ENCODE results near the gene PHACTR3. TPM values are rescaled to one million over a fixed set of nuclear protein-coding genes. Genes with fewer than 3 reads are reported as not detected.

PHACTR3 gene
- total RNA-seq, 1 experiment from 2014 or later, result not detected

DNA sequence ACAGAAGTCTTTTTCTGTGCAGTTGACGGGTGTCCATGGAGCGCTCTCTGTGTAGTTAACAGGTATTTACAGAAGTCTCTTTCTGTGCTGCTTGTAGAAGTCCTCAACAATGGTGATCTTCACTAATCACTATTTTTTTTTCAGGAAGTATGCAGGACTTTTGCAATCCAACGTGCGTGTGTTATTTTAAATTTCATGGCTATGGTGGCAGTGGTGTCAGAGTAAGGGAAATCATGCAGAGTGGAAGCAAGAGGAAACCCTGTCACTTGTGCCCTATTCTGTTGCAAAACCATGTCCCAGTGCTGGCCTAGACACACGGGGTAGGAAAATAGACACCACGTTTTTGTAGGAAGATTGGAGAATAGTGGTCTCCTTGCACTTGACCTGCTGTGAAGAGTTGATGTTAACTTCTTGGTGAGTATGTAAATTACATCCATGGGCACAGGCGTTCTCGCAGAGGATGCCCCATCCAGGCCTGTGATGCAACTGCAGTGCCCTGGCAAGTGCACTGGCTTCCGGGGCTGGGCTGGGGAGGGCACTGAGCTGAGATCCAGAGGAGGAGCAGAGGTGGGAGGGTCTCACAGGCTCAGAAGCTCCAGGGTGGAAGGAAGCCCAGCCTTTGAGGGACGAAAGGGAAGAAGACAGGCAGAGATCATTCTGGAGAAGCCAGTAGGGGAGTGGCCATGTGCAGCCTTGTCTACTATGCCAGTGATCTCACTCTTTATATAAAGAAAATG is 182.6 kb downstream of the PHACTR3 start:
- Histone ChIP-seq H3K27me3 (ENCODE audit: low read length) (no peaks in the 10 kb centered on the region), H3K79me2 (ENCODE audit: low read length) (no peaks in the 10 kb centered on the region), H3K4me3 (ENCODE audit: low read length) (no peak overlapping the region), H3K9me2 (replicated peaks; ENCODE audit: insufficient read depth, low read length) (no peaks in the 10 kb centered on the region), H3K4me2 (ENCODE audit: low read depth, low read length, poor library complexity, severe bottlenecking) (no peak overlapping the region), H3K27ac (ENCODE audit: low read length) (no peak overlapping the region), H2AFZ (ENCODE audit: low read length) (no peak overlapping the region), H3K9me3 (ENCODE audit: low read length) (no peaks in the 10 kb centered on the region), H3K4me1 (ENCODE audit: low read length) (no peaks in the 10 kb centered on the region), H3K9ac (ENCODE audit: low read length) (no peak overlapping the region), H4K20me1 (ENCODE audit: insufficient read depth, low read depth, low read length) (0 out of 2 replicates have a peak, but pooled peaks cover 3% of the 10 kb centered on the region), H3K36me3 (ENCODE audit: insufficient read depth, low read length) (no peaks in the 10 kb centered on the region)
- no peak for DNase-seq

DNA sequence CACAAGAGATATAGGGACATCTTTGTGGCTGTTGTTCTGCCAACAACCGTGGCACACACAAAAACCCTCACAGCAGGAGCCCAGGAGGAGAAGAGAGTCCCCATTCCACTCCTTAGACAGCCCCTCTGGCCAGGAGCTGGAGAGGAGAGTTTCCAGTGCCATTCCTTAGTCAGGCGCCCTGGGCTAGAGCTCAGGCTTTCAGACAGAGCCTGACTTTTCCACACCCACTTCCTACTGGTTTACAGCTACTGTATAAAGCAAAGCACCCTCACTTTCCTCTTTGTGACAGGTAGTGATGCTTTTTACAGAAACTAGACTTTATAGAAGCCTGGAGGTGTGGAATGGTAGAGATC is 183.2 kb downstream of the PHACTR3 start:
- no peaks in the 10 kb centered on the region for H3K79me2 ChIP-seq (ENCODE audit: low read length)
- no peak overlapping the region for H2AFZ ChIP-seq (ENCODE audit: low read length)
- peaks cover 3% of the 10 kb centered on the region; the same call in 1 of the 2 replicates for H3K9me3 ChIP-seq (ENCODE audit: low read length)
- 0 out of 2 replicates have a peak, but pooled peaks cover 3% of the 10 kb centered on the region for H4K20me1 ChIP-seq (ENCODE audit: insufficient read depth, low read depth, low read length)
- no peak overlapping the region for H3K27ac ChIP-seq (ENCODE audit: low read length)
- no peaks in the 10 kb centered on the region for H3K4me1 ChIP-seq (ENCODE audit: low read length)
- no peak overlapping the region for H3K9ac ChIP-seq (ENCODE audit: low read length)
- H3K27me3 ChIP-seq (ENCODE audit: low read length), result no peaks in the 10 kb centered on the region
- H3K4me3 ChIP-seq (ENCODE audit: low read length), result no peak overlapping the region
- no peaks in the 10 kb centered on the region for H3K9me2 ChIP-seq (replicated peaks; ENCODE audit: insufficient read depth, low read length)
- H3K36me3 ChIP-seq (ENCODE audit: insufficient read depth, low read length), result no peaks in the 10 kb centered on the region
- DNase-seq, result no peak
- no peak overlapping the region for H3K4me2 ChIP-seq (ENCODE audit: low read depth, low read length, poor library complexity, severe bottlenecking)

DNA sequence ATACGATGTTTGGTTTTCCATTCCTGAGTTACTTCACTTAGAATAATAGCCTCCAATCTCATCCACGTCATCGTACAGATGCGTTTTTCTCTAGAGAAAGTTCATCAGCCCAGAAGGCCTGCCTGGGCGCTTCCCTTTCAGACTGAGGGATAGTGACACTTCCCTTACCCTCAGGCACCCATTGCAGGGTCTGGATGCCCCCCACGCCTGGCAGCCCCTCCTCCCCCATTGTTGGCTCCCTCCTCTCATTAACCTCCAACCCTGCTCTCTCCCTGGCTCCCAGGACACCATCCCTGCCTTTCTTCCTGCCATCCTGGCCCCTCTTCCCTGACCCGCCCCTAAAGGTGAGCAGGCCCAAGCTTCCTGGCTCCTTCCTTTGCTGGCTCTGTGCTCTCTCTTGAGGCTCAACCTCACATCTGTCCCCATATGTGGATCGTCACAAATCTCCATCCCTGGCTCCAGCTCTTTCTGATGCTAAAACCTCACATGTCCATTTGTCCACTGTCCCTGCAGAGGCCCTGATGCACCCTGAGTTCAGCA is 183.9 kb downstream of the PHACTR3 start:
- H3K36me3 ChIP-seq (ENCODE audit: insufficient read depth, low read length), result no peaks in the 10 kb centered on the region
- H3K27ac ChIP-seq (ENCODE audit: low read length), result no peak overlapping the region
- no peaks in the 10 kb centered on the region for H3K4me1 ChIP-seq (ENCODE audit: low read length)
- no peaks in the 10 kb centered on the region for H4K20me1 ChIP-seq (ENCODE audit: insufficient read depth, low read depth, low read length)
- H3K4me2 ChIP-seq (ENCODE audit: low read depth, low read length, poor library complexity, severe bottlenecking), result no peak overlapping the region
- H3K9ac ChIP-seq (ENCODE audit: low read length), result no peak overlapping the region
- no peaks in the 10 kb centered on the region for H3K9me2 ChIP-seq (replicated peaks; ENCODE audit: insufficient read depth, low read length)
- no peak overlapping the region for H2AFZ ChIP-seq (ENCODE audit: low read length)
- no peaks in the 10 kb centered on the region for H3K79me2 ChIP-seq (ENCODE audit: low read length)
- no peak overlapping the region for H3K4me3 ChIP-seq (ENCODE audit: low read length)
- DNase-seq, result no peak
- H3K9me3 ChIP-seq (ENCODE audit: low read length), result peaks cover 3% of the 10 kb centered on the region; the same call in 1 of the 2 replicates
- H3K27me3 ChIP-seq (ENCODE audit: low read length), result no peaks in the 10 kb centered on the region

DNA sequence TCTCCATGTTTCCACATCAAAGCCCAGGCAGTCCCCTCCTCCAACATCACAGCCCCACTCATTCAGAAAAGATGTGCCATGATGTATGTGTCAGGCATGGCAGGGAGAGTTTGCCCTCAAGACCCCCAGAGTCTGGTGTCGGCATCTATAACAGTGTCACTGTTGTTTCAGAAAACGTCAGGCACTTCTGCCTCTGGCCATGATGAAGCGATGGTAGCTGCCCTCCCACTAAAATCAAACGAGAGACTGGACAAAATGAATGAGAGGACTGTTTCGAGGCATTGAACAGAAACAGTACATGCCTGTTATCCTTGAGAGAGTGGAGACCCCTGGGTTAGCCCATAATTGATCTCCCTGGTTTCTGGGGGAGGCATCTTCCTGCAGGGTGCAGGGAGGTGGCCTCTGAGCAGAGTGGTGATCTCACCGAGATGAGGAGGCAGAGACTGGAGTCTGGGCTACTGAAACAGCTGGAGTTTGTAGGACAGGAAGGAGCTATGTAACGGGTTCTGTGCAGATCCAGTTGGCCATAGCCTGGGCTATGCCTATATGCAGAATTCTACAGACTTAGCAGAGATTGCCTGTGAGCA is 184.6 kb downstream of the PHACTR3 start:
- Histone ChIP-seq H3K4me2 (ENCODE audit: low read depth, low read length, poor library complexity, severe bottlenecking) (no peak overlapping the region), H3K27ac (ENCODE audit: low read length) (no peak overlapping the region), H3K4me3 (ENCODE audit: low read length) (no peak overlapping the region), H3K79me2 (ENCODE audit: low read length) (no peaks in the 10 kb centered on the region), H3K9me2 (replicated peaks; ENCODE audit: insufficient read depth, low read length) (no peaks in the 10 kb centered on the region), H3K9ac (ENCODE audit: low read length) (no peak overlapping the region), H4K20me1 (ENCODE audit: insufficient read depth, low read depth, low read length) (no peaks in the 10 kb centered on the region), H3K9me3 (ENCODE audit: low read length) (peaks cover 3% of the 10 kb centered on the region; the same call in 1 of the 2 replicates), H3K36me3 (ENCODE audit: insufficient read depth, low read length) (no peaks in the 10 kb centered on the region), H3K4me1 (ENCODE audit: low read length) (no peaks in the 10 kb centered on the region), H2AFZ (ENCODE audit: low read length) (no peak overlapping the region), H3K27me3 (ENCODE audit: low read length) (no peaks in the 10 kb centered on the region)
- no peak for DNase-seq

DNA sequence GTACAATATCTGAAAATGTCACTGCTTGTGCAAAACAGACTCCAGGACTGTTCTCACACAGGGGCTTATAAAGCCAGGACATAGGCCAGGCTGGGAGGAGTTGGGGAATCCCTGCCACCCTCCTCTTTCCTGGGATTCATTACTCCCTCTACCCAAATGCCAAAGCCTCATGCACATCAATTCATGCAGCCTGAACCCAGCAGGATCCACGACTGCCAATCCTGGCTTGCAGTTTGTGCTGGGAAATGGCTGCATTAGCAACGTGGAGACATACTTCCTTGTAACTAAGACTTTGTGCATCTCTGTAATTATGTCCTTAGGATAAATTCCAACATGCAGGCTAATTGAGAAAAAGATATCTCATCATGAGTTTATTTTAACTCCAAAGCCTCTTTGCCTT is 185.3 kb downstream of the PHACTR3 start:
- Histone ChIP-seq H2AFZ (ENCODE audit: low read length) (no peak overlapping the region), H3K9ac (ENCODE audit: low read length) (no peak overlapping the region), H3K9me3 (ENCODE audit: low read length) (peaks cover 3% of the 10 kb centered on the region; the same call in 1 of the 2 replicates), H3K36me3 (ENCODE audit: insufficient read depth, low read length) (no peaks in the 10 kb centered on the region), H3K4me2 (ENCODE audit: low read depth, low read length, poor library complexity, severe bottlenecking) (no peak overlapping the region), H3K79me2 (ENCODE audit: low read length) (no peaks in the 10 kb centered on the region), H3K27me3 (ENCODE audit: low read length) (no peaks in the 10 kb centered on the region), H3K4me1 (ENCODE audit: low read length) (no peaks in the 10 kb centered on the region), H4K20me1 (ENCODE audit: insufficient read depth, low read depth, low read length) (no peaks in the 10 kb centered on the region), H3K9me2 (replicated peaks; ENCODE audit: insufficient read depth, low read length) (no peaks in the 10 kb centered on the region), H3K4me3 (ENCODE audit: low read length) (no peak overlapping the region), H3K27ac (ENCODE audit: low read length) (no peak overlapping the region)
- no peak for DNase-seq

DNA sequence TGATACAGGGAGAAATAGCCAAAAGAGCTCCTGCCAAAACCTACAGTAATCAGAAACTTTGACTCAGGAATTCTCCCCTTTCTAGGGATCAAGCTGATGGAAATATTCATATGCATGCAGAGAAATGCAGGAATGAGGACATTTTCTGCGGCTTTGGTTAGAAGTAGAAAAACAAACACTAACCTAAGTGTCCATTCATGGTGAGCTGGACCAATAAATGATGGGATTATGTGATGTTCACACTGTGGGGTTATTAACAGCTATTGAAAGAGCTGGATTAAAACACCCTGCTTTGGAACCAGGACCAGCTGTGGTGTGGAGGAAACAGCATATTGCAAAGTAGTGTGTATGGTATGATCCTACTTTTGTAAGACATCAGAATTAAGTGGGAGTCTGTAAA is 186.0 kb downstream of the PHACTR3 start:
- Histone ChIP-seq H3K4me3 (ENCODE audit: low read length) (no peak overlapping the region), H3K79me2 (ENCODE audit: low read length) (no peaks in the 10 kb centered on the region), H3K4me1 (ENCODE audit: low read length) (no peaks in the 10 kb centered on the region), H3K27me3 (ENCODE audit: low read length) (no peaks in the 10 kb centered on the region), H3K9me3 (ENCODE audit: low read length) (peaks cover 3% of the 10 kb centered on the region; the same call in 1 of the 2 replicates), H3K9me2 (replicated peaks; ENCODE audit: insufficient read depth, low read length) (no peaks in the 10 kb centered on the region), H2AFZ (ENCODE audit: low read length) (no peak overlapping the region), H4K20me1 (ENCODE audit: insufficient read depth, low read depth, low read length) (no peaks in the 10 kb centered on the region), H3K36me3 (ENCODE audit: insufficient read depth, low read length) (no peaks in the 10 kb centered on the region), H3K9ac (ENCODE audit: low read length) (no peak overlapping the region), H3K4me2 (ENCODE audit: low read depth, low read length, poor library complexity, severe bottlenecking) (no peak overlapping the region), H3K27ac (ENCODE audit: low read length) (no peak overlapping the region)
- no peak for DNase-seq

DNA sequence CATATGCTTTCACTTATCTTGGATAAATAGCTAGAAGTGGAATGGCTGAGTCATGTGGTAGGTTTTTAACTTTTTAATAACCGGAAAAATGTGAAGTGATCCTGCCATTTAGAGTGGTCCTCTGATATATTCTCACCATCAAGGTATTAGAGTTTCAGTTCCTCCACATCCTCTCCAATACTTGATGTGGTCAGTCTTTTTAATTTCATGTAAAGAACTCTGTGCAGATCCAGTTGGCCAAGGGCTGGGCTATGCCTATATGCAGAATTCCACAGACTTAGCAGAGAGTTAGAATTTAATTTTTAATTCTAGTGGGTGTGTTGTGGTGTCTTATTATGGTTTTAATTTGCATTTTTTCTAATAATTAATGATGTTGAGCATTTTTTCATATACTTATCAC is 188.0 kb downstream of the PHACTR3 start:
- H2AFZ ChIP-seq (ENCODE audit: low read length), result no peak overlapping the region
- H3K4me3 ChIP-seq (ENCODE audit: low read length), result no peak overlapping the region
- no peak overlapping the region for H3K27ac ChIP-seq (ENCODE audit: low read length)
- H3K4me2 ChIP-seq (ENCODE audit: low read depth, low read length, poor library complexity, severe bottlenecking), result no peak overlapping the region
- H3K4me1 ChIP-seq (ENCODE audit: low read length), result no peaks in the 10 kb centered on the region
- no peaks in the 10 kb centered on the region for H3K9me2 ChIP-seq (replicated peaks; ENCODE audit: insufficient read depth, low read length)
- H3K36me3 ChIP-seq (ENCODE audit: insufficient read depth, low read length), result no peaks in the 10 kb centered on the region
- H3K79me2 ChIP-seq (ENCODE audit: low read length), result no peaks in the 10 kb centered on the region
- no peaks in the 10 kb centered on the region for H4K20me1 ChIP-seq (ENCODE audit: insufficient read depth, low read depth, low read length)
- H3K27me3 ChIP-seq (ENCODE audit: low read length), result no peaks in the 10 kb centered on the region
- no peak overlapping the region for H3K9ac ChIP-seq (ENCODE audit: low read length)
- DNase-seq, result no peak
- peaks cover 3% of the 10 kb centered on the region; the same call in 1 of the 2 replicates for H3K9me3 ChIP-seq (ENCODE audit: low read length)

DNA sequence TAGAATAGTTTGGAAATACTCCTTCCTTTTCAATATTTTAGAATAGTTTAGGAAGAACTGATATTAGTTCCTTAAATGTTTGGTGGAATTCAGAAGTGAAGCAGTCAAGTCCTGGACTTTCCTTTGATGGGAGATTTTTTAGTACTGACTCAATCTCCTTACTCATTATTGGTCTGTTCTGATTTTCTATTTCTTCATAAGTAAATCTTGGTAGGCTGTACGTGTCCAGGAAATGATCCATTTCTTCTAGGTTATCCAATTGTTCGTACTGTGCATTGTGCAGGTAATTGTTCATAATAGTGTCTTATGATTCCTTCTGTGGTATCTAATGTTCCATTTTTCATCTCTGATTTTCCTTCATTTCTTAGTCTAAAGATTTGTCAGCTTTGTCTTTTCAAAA is 190.2 kb downstream of the PHACTR3 start:
- Histone ChIP-seq H3K4me3 (ENCODE audit: low read length) (no peak overlapping the region), H3K79me2 (ENCODE audit: low read length) (no peaks in the 10 kb centered on the region), H3K27ac (ENCODE audit: low read length) (no peak overlapping the region), H4K20me1 (ENCODE audit: insufficient read depth, low read depth, low read length) (no peaks in the 10 kb centered on the region), H3K36me3 (ENCODE audit: insufficient read depth, low read length) (no peaks in the 10 kb centered on the region), H3K9me3 (ENCODE audit: low read length) (peaks cover 3% of the 10 kb centered on the region; the same call in 1 of the 2 replicates), H3K9me2 (replicated peaks; ENCODE audit: insufficient read depth, low read length) (no peaks in the 10 kb centered on the region), H3K27me3 (ENCODE audit: low read length) (no peaks in the 10 kb centered on the region), H3K9ac (ENCODE audit: low read length) (no peak overlapping the region), H2AFZ (ENCODE audit: low read length) (no peak overlapping the region), H3K4me2 (ENCODE audit: low read depth, low read length, poor library complexity, severe bottlenecking) (no peak overlapping the region), H3K4me1 (ENCODE audit: low read length) (no peaks in the 10 kb centered on the region)
- no peak for DNase-seq
